ENCODE results near the gene DDX5.
"Not testable (repeated sequence)": the region's sequence is repeated elsewhere in the genome, so short reads cannot be mapped to it uniquely, and the experiment has no call there.

- TF ChIP-seq POLR2A, POLR2AphosphoS5 (IDR thresholded peaks at IDR 0.05): not testable (repeated sequence)
- TF ChIP-seq, protein P1, sequence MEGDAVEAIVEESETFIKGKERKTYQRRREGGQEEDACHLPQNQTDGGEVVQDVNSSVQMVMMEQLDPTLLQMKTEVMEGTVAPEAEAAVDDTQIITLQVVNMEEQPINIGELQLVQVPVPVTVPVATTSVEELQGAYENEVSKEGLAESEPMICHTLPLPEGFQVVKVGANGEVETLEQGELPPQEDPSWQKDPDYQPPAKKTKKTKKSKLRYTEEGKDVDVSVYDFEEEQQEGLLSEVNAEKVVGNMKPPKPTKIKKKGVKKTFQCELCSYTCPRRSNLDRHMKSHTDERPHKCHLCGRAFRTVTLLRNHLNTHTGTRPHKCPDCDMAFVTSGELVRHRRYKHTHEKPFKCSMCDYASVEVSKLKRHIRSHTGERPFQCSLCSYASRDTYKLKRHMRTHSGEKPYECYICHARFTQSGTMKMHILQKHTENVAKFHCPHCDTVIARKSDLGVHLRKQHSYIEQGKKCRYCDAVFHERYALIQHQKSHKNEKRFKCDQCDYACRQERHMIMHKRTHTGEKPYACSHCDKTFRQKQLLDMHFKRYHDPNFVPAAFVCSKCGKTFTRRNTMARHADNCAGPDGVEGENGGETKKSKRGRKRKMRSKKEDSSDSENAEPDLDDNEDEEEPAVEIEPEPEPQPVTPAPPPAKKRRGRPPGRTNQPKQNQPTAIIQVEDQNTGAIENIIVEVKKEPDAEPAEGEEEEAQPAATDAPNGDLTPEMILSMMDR (IDR thresholded peaks at IDR 0.05), result not testable (repeated sequence)
Observed at GRCh38 chr17:64495300-64495699, 10.8 kb downstream of the DDX5 start.
